Measurements from ENCODE around the gene NKX1-1. TPM values are rescaled to one million over a fixed set of nuclear protein-coding genes. Genes with fewer than 3 reads are reported as not detected.

NKX1-1 gene
- total and polyA plus RNA-seq, 4 donors: not detected

DNA sequence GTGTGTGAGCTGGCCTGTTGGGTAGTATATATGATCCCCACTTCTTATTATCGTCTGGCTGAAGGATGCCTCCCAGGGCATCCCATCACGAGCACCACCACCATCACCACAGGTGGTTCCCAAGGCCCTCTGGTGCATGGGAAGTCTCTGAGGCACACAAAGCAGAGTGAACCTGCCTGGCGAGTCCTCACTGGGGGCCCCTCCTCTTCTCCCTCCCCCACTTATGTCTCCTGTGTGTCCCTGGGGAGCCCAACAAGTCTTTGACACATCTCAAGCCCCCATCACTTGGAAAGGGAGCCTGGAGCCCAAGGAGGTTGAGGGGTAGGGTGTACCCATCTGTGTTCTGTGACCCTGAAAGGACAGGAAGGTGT is 45.5 kb upstream of the NKX1-1 start:
- Histone ChIP-seq H3K9me3 (ENCODE audit: control insufficient read depth in 4 of 4, insufficient read depth in 3 of 4, low read length in 3 of 4) (peaks cover 0 to 8% (median 2%) of the 10 kb centered on the region in 4 donors), H3K9ac (ENCODE audit: insufficient read depth in 1 of 2, low read length in 2 of 2) (no peak overlapping the region), H3K27me3 (ENCODE audit: control insufficient read depth in 3 of 3, insufficient read depth in 3 of 3, low read length in 2 of 3) (peaks cover 0 to 7% (median 7%) of the 10 kb centered on the region in 3 donors)

DNA sequence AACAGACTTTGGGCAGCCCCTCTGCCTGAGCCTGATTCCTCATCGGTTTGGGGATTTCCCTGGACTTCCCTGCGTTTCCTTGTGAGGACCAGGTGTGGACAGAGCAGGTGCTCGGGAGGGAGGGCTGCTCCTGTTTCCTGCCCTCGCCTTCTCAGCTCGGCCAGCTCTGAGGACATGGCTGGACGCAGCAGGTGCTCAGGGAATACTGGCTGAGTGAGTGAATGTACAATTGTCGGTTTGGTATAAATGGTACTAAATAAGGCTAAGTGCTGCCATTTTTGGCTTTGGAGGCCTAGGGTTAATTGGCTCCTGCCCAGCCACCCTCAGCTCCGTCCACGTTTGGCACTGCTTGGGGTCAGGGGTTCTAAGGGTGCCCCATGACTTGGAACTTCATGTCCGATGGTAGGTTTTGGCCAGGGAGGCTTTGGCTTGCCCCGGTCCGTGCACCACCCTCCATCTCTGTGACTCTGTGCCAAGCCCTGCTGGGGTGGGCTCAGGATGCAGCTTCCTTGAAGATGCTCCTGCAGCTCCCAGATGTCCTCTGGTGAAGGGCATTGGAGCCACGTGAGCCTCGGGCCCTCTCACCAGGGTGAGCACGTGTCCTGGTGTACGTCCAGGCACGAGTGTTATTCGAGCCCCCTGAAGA is 45.0 kb upstream of the NKX1-1 start:
- H3K4me3 ChIP-seq: no peak overlapping the region
- H3K27me3 ChIP-seq (ENCODE audit: control insufficient read depth in 3 of 3, insufficient read depth in 3 of 3, low read length in 2 of 3): peaks cover 0 to 7% (median 7%) of the 10 kb centered on the region in 3 donors
- no peak overlapping the region for H3K27ac ChIP-seq (ENCODE audit: low read depth in 1 of 2, low read length in 1 of 2)
- 81 to 86% methylated on average over 18 of the region's 18 CpGs for WGBS, 2 donors
- H3K4me1 ChIP-seq (ENCODE audit: control insufficient read depth in 5 of 5, insufficient read depth in 5 of 5, low read length in 5 of 5): no peaks in the 10 kb centered on the region
- DNase-seq: no peak
- no peak for TF ChIP-seq CTCF (IDR thresholded peaks at IDR 0.05; ENCODE audit: control extremely low read depth, extremely low read depth)
- no peak overlapping the region for H3K9ac ChIP-seq (ENCODE audit: insufficient read depth in 1 of 2, low read length in 2 of 2)
- H3K9me3 ChIP-seq (ENCODE audit: control insufficient read depth in 4 of 4, insufficient read depth in 3 of 4, low read length in 3 of 4): peaks cover 0 to 6% (median 2%) of the 10 kb centered on the region in 4 donors
- H3K36me3 ChIP-seq (ENCODE audit: control insufficient read depth in 4 of 4, insufficient read depth in 4 of 4, low read length in 4 of 4): no peaks in the 10 kb centered on the region
- ATAC-seq (ENCODE audit: insufficient read depth, low FRiP score): no peak

More for the DNA sequence above, 45.5 kb upstream of the NKX1-1 start:
- WGBS, 2 donors: 78 to 82% methylated on average over 3 of the region's 3 CpGs
- H3K36me3 ChIP-seq (ENCODE audit: control insufficient read depth in 4 of 4, insufficient read depth in 4 of 4, low read length in 4 of 4): no peaks in the 10 kb centered on the region
- no peak overlapping the region for H3K27ac ChIP-seq (ENCODE audit: low read depth in 1 of 2, low read length in 1 of 2)
- no peak overlapping the region for H3K4me3 ChIP-seq
- ATAC-seq (ENCODE audit: insufficient read depth, low FRiP score) (no peak), DNase-seq (no peak)
- H3K4me1 ChIP-seq (ENCODE audit: control insufficient read depth in 5 of 5, insufficient read depth in 5 of 5, low read length in 5 of 5): no peaks in the 10 kb centered on the region
- no peak for TF ChIP-seq CTCF (IDR thresholded peaks at IDR 0.05; ENCODE audit: control extremely low read depth, extremely low read depth)

- Histone ChIP-seq H3K27ac (ENCODE audit: low read depth in 1 of 2, low read length in 1 of 2) (no peak overlapping the region), H3K36me3 (ENCODE audit: control insufficient read depth in 4 of 4, insufficient read depth in 4 of 4, low read length in 4 of 4) (no peaks in the 10 kb centered on the region), H3K4me1 (ENCODE audit: control insufficient read depth in 5 of 5, insufficient read depth in 5 of 5, low read length in 5 of 5) (no peaks in the 10 kb centered on the region), H3K9ac (ENCODE audit: insufficient read depth in 1 of 2, low read length in 2 of 2) (no peak overlapping the region), H3K9me3 (ENCODE audit: control insufficient read depth in 4 of 4, insufficient read depth in 3 of 4, low read length in 3 of 4) (peaks cover 0 to 6% (median 2%) of the 10 kb centered on the region in 4 donors), H3K4me3 (no peak overlapping the region), H3K27me3 (ENCODE audit: control insufficient read depth in 3 of 3, insufficient read depth in 3 of 3, low read length in 2 of 3) (peaks cover 0 to 7% (median 7%) of the 10 kb centered on the region in 3 donors)
- ATAC-seq (ENCODE audit: insufficient read depth, low FRiP score): no peak
- 82 to 86% methylated on average over 30 to 32 of the region's 32 CpGs for WGBS, 2 donors
- no peak for DNase-seq
- TF ChIP-seq CTCF (IDR thresholded peaks at IDR 0.05; ENCODE audit: control extremely low read depth, extremely low read depth): no peak
These were observed 43.8 kb upstream of the NKX1-1 start for GRCh38 chr4:1449833-1450741.
